ENCODE results near the gene ALDOB.

GRCh38 chr9:101421653-101422065 lies 13.9 kb downstream of the ALDOB start:
- TF ChIP-seq CTCF (IDR thresholded peaks at IDR 0.05; ENCODE audit: control extremely low read depth in 1 of 3, insufficient read depth in 1 of 3, low read depth in 1 of 3, low read length in 3 of 3): no peak
- no peak for TF ChIP-seq EP300 (IDR thresholded peaks at IDR 0.05; ENCODE audit: borderline replicate concordance in 1 of 2, low read depth in 2 of 2, low read length in 2 of 2)
- TF ChIP-seq POLR2A (IDR thresholded peaks at IDR 0.05; ENCODE audit: control extremely low read depth in 1 of 2, low read depth in 2 of 2, low read length in 2 of 2): no peak
- TF ChIP-seq POLR2AphosphoS5 (IDR thresholded peaks at IDR 0.05; ENCODE audit: low read depth, low read length): no peak
- TF ChIP-seq E2F6 (IDR thresholded peaks at IDR 0.05): no peak
- TF ChIP-seq EGR1 (IDR thresholded peaks at IDR 0.05; ENCODE audit: borderline replicate concordance, low read depth, low read length): no peak
- TF ChIP-seq MAX (IDR thresholded peaks at IDR 0.05): no peak
- TF ChIP-seq SIN3A (conservative IDR thresholded peaks at IDR 0.05 in 1 of 2, IDR thresholded peaks at IDR 0.05 in 1 of 2; ENCODE audit: low read depth in 1 of 2, low read length in 2 of 2): no peak
- TF ChIP-seq EZH2 (IDR thresholded peaks at IDR 0.05; ENCODE audit: low read depth, low read length, severe bottlenecking): no peak
- no peak for TF ChIP-seq TAF1 (IDR thresholded peaks at IDR 0.05; ENCODE audit: low read depth, low read length)
- no peak for TF ChIP-seq BACH1 (IDR thresholded peaks at IDR 0.05; ENCODE audit: low read length)
- TF ChIP-seq SRF (IDR thresholded peaks at IDR 0.05; ENCODE audit: low read depth, low read length): no peak
- TF ChIP-seq JUND (IDR thresholded peaks at IDR 0.05; ENCODE audit: low read length): no peak
- no peak for TF ChIP-seq MAFK (IDR thresholded peaks at IDR 0.05; ENCODE audit: low read depth, low read length)
